HepG2 (cell line): ENCODE measurements around the gene SYNC. TPM values are rescaled to one million over a fixed set of nuclear protein-coding genes. Genes with fewer than 3 reads are reported as not detected.
A peak's percentile ranks its signal among the peaks of the same experiment; 100 is the strongest.

Source experiments
- CBFB ChIP-seq: sonication (generic); formaldehyde crosslinking; IDR thresholded peaks from 2 replicates; pipeline ENCODE4 v1.4.0; 2020; ENCODE audit warnings: missing genetic modification reagents
- CREM ChIP-seq, 2 experiments: sonication (generic) in 1 of 2; formaldehyde crosslinking in 1 of 2; IDR thresholded peaks; 2 replicates each; pipeline versions ENCODE4 v1.4.0 to v1.6.1; 2016 to 2020; ENCODE audit warnings: antibody characterized with exemption in 1 of 2, mild to moderate bottlenecking in 1 of 2, missing genetic modification reagents in 1 of 2
- DNMT1 ChIP-seq: sonication (generic); formaldehyde crosslinking; IDR thresholded peaks from 2 replicates; pipeline ENCODE4 v1.5.1; 2020; ENCODE audit warnings: mild to moderate bottlenecking, missing genetic modification reagents
- GRHL1 ChIP-seq: sonication (generic); formaldehyde crosslinking; conservative IDR thresholded peaks from 2 replicates; pipeline ENCODE4 v1.8.0; 2022; ENCODE audit warnings: missing genetic modification reagents
- GTF3A ChIP-seq: sonication (generic); formaldehyde crosslinking; conservative IDR thresholded peaks from 2 replicates; pipeline ENCODE4 v1.4.0; 2020; ENCODE audit warnings: mild to moderate bottlenecking, missing genetic modification reagents
- IKZF5 ChIP-seq: IDR thresholded peaks from 2 replicates; pipeline ENCODE4 v1.6.1; 2018; ENCODE audit warnings: missing genetic modification reagents, mild to moderate bottlenecking, missing compliant biosample characterization
- NFIB ChIP-seq: sonication (generic); formaldehyde crosslinking; IDR thresholded peaks from 2 replicates; pipeline ENCODE4 v1.9.0; 2021; ENCODE audit warnings: missing genetic modification reagents, mild to moderate bottlenecking, borderline replicate concordance
- PAX8 ChIP-seq: sonication (generic); formaldehyde crosslinking; IDR thresholded peaks from 2 replicates; pipeline ENCODE4 v1.8.0; 2022; ENCODE audit warnings: mild to moderate bottlenecking, missing genetic modification reagents, borderline replicate concordance
- REL ChIP-seq: sonication (generic); formaldehyde crosslinking; conservative IDR thresholded peaks from 2 replicates; pipeline ENCODE4 v1.8.0; 2022; ENCODE audit warnings: mild to moderate bottlenecking, missing genetic modification reagents, moderate library complexity
- RFXAP ChIP-seq: sonication (generic); formaldehyde crosslinking; IDR thresholded peaks from 2 replicates; pipeline ENCODE4 v1.4.0; 2020; ENCODE audit warnings: missing genetic modification reagents, borderline replicate concordance
- TRAFD1 ChIP-seq: sonication (generic); formaldehyde crosslinking; IDR thresholded peaks from 2 replicates; pipeline ENCODE4 v1.5.1; 2020; ENCODE audit warnings: missing genetic modification reagents, mild to moderate bottlenecking, borderline replicate concordance
- ZBTB7B ChIP-seq: sonication (generic); formaldehyde crosslinking; IDR thresholded peaks from 2 replicates; pipeline ENCODE4 v1.4.0; 2020; ENCODE audit warnings: missing genetic modification reagents
- ZNF101 ChIP-seq: sonication (generic); formaldehyde crosslinking; IDR thresholded peaks from 2 replicates; pipeline ENCODE4 v1.4.0; 2020; ENCODE audit warnings: mild to moderate bottlenecking, low read depth, missing genetic modification reagents, borderline replicate concordance
- ZNF589 ChIP-seq: sonication (generic); formaldehyde crosslinking; conservative IDR thresholded peaks from 2 replicates; pipeline ENCODE4 v1.8.0; 2022; ENCODE audit warnings: mild to moderate bottlenecking, moderate library complexity, missing genetic modification reagents
- polyA plus RNA-seq, 8 experiments: library from polyadenylated mRNA; depleted of rRNA in 3 of 8; stranded (reverse) in 7 of 8; unstranded in 1 of 8; fragments of >200 nt; fragmentation: Illumina TruSeq in 4 of 8; extraction: Trizol in 4 of 8; gene quantifications; 2 replicates each; pipeline versions ENCODE4 v1.2.1 to v1.2.3, GENCODE V29; 2011 to 2016; ENCODE audit warnings: low read depth in 4 of 8, missing spikeins in 1 of 8, mixed read lengths in 1 of 8; ENCODE audit not compliant: insufficient read depth in 1 of 8
- total RNA-seq, 5 experiments: library from RNA; depleted of rRNA; stranded (reverse); fragments of >200 nt; fragmentation: Illumina TruSeq; extraction: Trizol; gene quantifications; 2 replicates each; pipeline ENCODE4 v1.2.3, GENCODE V29; 2016; ENCODE audit warnings: low read depth in 1 of 5
- TF ChIP-seq, protein P1 (sequence below): sonication (generic); formaldehyde crosslinking; IDR thresholded peaks from 2 replicates; pipeline ENCODE4 v1.4.0; 2020; ENCODE audit warnings: missing genetic modification reagents
- TF ChIP-seq, protein P2 (sequence below): sonication (generic); formaldehyde crosslinking; IDR thresholded peaks from 2 replicates; pipeline ENCODE4 v1.4.0; 2020; ENCODE audit warnings: mild to moderate bottlenecking, low read depth, missing genetic modification reagents
- TF ChIP-seq, protein P3 (sequence below): sonication (generic); formaldehyde crosslinking; IDR thresholded peaks from 2 replicates; pipeline ENCODE4 v1.4.0; 2020; ENCODE audit warnings: missing genetic modification reagents

SYNC gene
- total and polyA plus RNA-seq, 2 of the 13 experiments (the other 11 are each of a cell fraction or from before 2014, with no cell fraction given): 2.4 to 5.4 TPM

DNA sequence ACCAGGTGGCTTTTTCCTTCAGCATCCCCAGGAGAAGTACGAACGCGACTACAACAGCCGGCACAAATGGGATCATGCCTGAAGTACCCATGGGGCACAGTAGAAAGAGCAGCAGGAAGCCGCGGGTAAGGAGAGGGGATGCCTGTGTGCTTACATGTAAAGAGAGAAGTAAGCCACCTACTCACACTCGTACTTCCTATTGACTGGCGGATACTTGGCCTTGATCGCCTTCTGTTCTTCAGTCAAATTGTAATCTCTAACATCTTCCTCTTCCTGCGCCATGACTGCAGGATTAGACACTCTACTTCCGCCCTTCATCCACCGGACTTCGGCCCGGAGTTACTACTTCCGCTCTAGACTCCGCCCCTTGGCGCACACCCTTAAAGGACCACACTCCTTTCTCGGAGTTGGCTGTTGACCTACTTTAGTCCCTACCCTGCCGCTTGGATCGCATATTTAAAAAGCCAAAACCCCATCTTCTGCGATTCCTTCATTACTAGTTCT is 52.3 kb downstream of the SYNC start, which contains the start of gene ZBTB8OS (continued):
- TF ChIP-seq PAX8 (CRISPR knock-in tag) (no peak), ZNF101 (CRISPR knock-in tag) (no peak), DNMT1 (CRISPR knock-in tag) (no peak), ZBTB7B (CRISPR knock-in tag) (no peak), TRAFD1 (CRISPR knock-in tag) (peak; percentile 88; the same call in 1 of the 2 replicates), GTF3A (no peak), NFIB (no peak), RFXAP (CRISPR knock-in tag) (no peak), REL (CRISPR knock-in tag) (no peak), IKZF5 (CRISPR knock-in tag) (peak; percentile 24; the same call in 1 of the 2 replicates), CREM (IDR thresholded peaks at IDR 0.05) (peak; percentile 81; the same call in 1 of the 2 replicates), CREM (CRISPR knock-in tag; IDR thresholded peaks at IDR 0.05) (no peak), GRHL1 (CRISPR knock-in tag) (no peak), CBFB (no peak), ZNF589 (CRISPR knock-in tag) (no peak)
- TF ChIP-seq, protein P1, sequence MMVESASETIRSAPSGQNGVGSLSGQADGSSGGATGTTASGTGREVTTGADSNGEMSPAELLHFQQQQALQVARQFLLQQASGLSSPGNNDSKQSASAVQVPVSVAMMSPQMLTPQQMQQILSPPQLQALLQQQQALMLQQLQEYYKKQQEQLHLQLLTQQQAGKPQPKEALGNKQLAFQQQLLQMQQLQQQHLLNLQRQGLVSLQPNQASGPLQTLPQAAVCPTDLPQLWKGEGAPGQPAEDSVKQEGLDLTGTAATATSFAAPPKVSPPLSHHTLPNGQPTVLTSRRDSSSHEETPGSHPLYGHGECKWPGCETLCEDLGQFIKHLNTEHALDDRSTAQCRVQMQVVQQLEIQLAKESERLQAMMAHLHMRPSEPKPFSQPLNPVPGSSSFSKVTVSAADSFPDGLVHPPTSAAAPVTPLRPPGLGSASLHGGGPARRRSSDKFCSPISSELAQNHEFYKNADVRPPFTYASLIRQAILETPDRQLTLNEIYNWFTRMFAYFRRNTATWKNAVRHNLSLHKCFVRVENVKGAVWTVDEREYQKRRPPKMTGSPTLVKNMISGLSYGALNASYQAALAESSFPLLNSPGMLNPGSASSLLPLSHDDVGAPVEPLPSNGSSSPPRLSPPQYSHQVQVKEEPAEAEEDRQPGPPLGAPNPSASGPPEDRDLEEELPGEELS: no peak
- TF ChIP-seq, protein P2, sequence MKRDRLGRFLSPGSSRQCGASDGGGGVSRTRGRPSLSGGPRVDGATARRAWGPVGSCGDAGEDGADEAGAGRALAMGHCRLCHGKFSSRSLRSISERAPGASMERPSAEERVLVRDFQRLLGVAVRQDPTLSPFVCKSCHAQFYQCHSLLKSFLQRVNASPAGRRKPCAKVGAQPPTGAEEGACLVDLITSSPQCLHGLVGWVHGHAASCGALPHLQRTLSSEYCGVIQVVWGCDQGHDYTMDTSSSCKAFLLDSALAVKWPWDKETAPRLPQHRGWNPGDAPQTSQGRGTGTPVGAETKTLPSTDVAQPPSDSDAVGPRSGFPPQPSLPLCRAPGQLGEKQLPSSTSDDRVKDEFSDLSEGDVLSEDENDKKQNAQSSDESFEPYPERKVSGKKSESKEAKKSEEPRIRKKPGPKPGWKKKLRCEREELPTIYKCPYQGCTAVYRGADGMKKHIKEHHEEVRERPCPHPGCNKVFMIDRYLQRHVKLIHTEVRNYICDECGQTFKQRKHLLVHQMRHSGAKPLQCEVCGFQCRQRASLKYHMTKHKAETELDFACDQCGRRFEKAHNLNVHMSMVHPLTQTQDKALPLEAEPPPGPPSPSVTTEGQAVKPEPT (CRISPR knock-in tag): no peak
- TF ChIP-seq, protein P3, sequence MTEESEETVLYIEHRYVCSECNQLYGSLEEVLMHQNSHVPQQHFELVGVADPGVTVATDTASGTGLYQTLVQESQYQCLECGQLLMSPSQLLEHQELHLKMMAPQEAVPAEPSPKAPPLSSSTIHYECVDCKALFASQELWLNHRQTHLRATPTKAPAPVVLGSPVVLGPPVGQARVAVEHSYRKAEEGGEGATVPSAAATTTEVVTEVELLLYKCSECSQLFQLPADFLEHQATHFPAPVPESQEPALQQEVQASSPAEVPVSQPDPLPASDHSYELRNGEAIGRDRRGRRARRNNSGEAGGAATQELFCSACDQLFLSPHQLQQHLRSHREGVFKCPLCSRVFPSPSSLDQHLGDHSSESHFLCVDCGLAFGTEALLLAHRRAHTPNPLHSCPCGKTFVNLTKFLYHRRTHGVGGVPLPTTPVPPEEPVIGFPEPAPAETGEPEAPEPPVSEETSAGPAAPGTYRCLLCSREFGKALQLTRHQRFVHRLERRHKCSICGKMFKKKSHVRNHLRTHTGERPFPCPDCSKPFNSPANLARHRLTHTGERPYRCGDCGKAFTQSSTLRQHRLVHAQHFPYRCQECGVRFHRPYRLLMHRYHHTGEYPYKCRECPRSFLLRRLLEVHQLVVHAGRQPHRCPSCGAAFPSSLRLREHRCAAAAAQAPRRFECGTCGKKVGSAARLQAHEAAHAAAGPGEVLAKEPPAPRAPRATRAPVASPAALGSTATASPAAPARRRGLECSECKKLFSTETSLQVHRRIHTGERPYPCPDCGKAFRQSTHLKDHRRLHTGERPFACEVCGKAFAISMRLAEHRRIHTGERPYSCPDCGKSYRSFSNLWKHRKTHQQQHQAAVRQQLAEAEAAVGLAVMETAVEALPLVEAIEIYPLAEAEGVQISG: peak; percentile 84
